ENCODE measurements around the gene PAH. TPM values are rescaled to one million over a fixed set of nuclear protein-coding genes. Genes with fewer than 3 reads are reported as not detected.
"Not testable (repeated sequence)": the region's sequence is repeated elsewhere in the genome, so short reads cannot be mapped to it uniquely, and the experiment has no call there.

PAH gene
- total RNA-seq, 1 experiment from 2014 or later = not detected

- no peak for DNase-seq (ENCODE audit: low read depth)
These were observed 25.3 kb downstream of the PAH start for GRCh38 chr12:102891756-102892155.

GRCh38 chr12:102888511-102888910 is 28.5 kb downstream of the PAH start:
- DNase-seq (ENCODE audit: low read depth) = no peak

GRCh38 chr12:102885043-102885932 is 31.8 kb downstream of the PAH start:
- DNase-seq (ENCODE audit: low read depth) = no peak

- peak; percentile 59 for DNase-seq (ENCODE audit: low read depth)
These were observed 33.7 kb downstream of the PAH start for GRCh38 chr12:102883204-102883799.

GRCh38 chr12:102880783-102881182 is 36.3 kb downstream of the PAH start:
- no peak for DNase-seq (ENCODE audit: low read depth)

GRCh38 chr12:102879144-102879763 is 37.8 kb downstream of the PAH start:
- peak; percentile 83 for DNase-seq (ENCODE audit: low read depth)

GRCh38 chr12:102876883-102877282 is 40.2 kb downstream of the PAH start:
- peak; percentile 12 for DNase-seq (ENCODE audit: low read depth)

GRCh38 chr12:102874819-102875218 is 42.2 kb downstream of the PAH start:
- DNase-seq (ENCODE audit: low read depth) = no peak

- peak; percentile 11 for DNase-seq (ENCODE audit: low read depth)
These were observed 44.0 kb downstream of the PAH start for GRCh38 chr12:102873077-102873476.

- DNase-seq (ENCODE audit: low read depth) = no peak
These were observed 46.0 kb downstream of the PAH start for GRCh38 chr12:102871014-102871413.

- no peak for DNase-seq (ENCODE audit: low read depth)
These were observed 47.5 kb downstream of the PAH start for GRCh38 chr12:102869571-102869970.

GRCh38 chr12:102865821-102866615 is 51.0 kb downstream of the PAH start:
- DNase-seq (ENCODE audit: low read depth) = no peak

- no peak for DNase-seq (ENCODE audit: low read depth)
These were observed 54.6 kb downstream of the PAH start for GRCh38 chr12:102862486-102862885.

- peak; percentile 5 for DNase-seq (ENCODE audit: low read depth)
These were observed 65.8 kb downstream of the PAH start for GRCh38 chr12:102851246-102851645.

GRCh38 chr12:102849722-102850447 is 67.2 kb downstream of the PAH start:
- no peak for DNase-seq (ENCODE audit: low read depth)

- DNase-seq (ENCODE audit: low read depth) = no peak
These were observed 68.2 kb downstream of the PAH start for GRCh38 chr12:102848832-102849231.

GRCh38 chr12:102847131-102847530 is 69.9 kb downstream of the PAH start:
- DNase-seq (ENCODE audit: low read depth) = peak; percentile 5

GRCh38 chr12:102833687-102834441 is 83.2 kb downstream of the PAH start:
- DNase-seq (ENCODE audit: low read depth) = no peak

- DNase-seq (ENCODE audit: low read depth) = not testable (repeated sequence)
These were observed 84.2 kb downstream of the PAH start for GRCh38 chr12:102832826-102833225.

- DNase-seq (ENCODE audit: low read depth) = peak; percentile 58
These were observed 92.7 kb downstream of the PAH start for GRCh38 chr12:102824218-102824835.
